Calu3 (cell line): ENCODE measurements around the gene PROM2. TPM values are rescaled to one million over a fixed set of nuclear protein-coding genes. Genes with fewer than 3 reads are reported as not detected.

Experiments used
- BruUV-seq: library from RNA; stranded (reverse); fragments of 400-500 nt; replicated peaks from 2 replicates; lab custom pipeline; 2021; lab: Mats Ljungman, UMichigan
- CTCF ChIA-PET: fragments of 300-600 bp; sonication (Branson Sonifier 250); formaldehyde crosslinking; loops from one replicate; lab custom pipeline; 2022; ENCODE audit warnings: antibody characterized with exemption; lab: Charles Lee
- DNase-seq: peaks from one replicate; pipeline ENCODE4 v3.0.0; 2022
- H3K27ac Mint-ChIP-seq: one replicate; pipeline ENCODE4 v1.8.0; 2022; ENCODE audit warnings: mixed read lengths; ENCODE audit not compliant: unreplicated experiment
- H3K27me3 Mint-ChIP-seq: one replicate; pipeline ENCODE4 v1.8.0; 2022; ENCODE audit warnings: mixed read lengths; ENCODE audit not compliant: unreplicated experiment
- H3K36me3 Mint-ChIP-seq: one replicate; pipeline ENCODE4 v1.8.0; 2022; ENCODE audit warnings: mild to moderate bottlenecking, moderate library complexity, mixed read lengths; ENCODE audit not compliant: insufficient read depth, unreplicated experiment
- H3K4me1 Mint-ChIP-seq: one replicate; pipeline ENCODE4 v1.8.0; 2022; ENCODE audit warnings: mild to moderate bottlenecking, low read depth, mixed read lengths; ENCODE audit not compliant: unreplicated experiment
- H3K4me3 Mint-ChIP-seq: one replicate; pipeline ENCODE4 v1.8.0; 2022; ENCODE audit warnings: mild to moderate bottlenecking, low read depth, moderate library complexity, mixed read lengths; ENCODE audit not compliant: unreplicated experiment
- H3K9me3 Mint-ChIP-seq: one replicate; pipeline ENCODE4 v1.8.0; 2022; ENCODE audit warnings: low read depth, mixed read lengths; ENCODE audit not compliant: unreplicated experiment
- CTCF ChIP-seq: fragments of 200-600 bp; IDR thresholded peaks from one replicate; pipeline ENCODE4 v1.8.0; 2022; ENCODE audit warnings: antibody characterized with exemption; ENCODE audit not compliant: unreplicated experiment
- intact Hi-C: fragments of 100-400 bp; cut with micrococcal nuclease; formaldehyde crosslinking; loops from one replicate; pipeline ENCODE4 v1.10.0; 2022; ENCODE audit not compliant: unreplicated experiment
- total RNA-seq: library from RNA; stranded (reverse); gene quantifications from 2 replicates; pipeline ENCODE4 v1.2.3, GENCODE V29; 2022

The PROM2 gene
- total RNA-seq, 1 experiment from 2014 or later = 24.7 TPM

- intact Hi-C loops = no loop called here
- BruUV-seq = no TSS peak
- Mint-ChIP-seq H3K4me3 (no peak overlapping the region), H3K4me1 (no peaks in the 10 kb centered on the region), H3K36me3 (no peaks in the 10 kb centered on the region), H3K27me3 (peaks cover 6% of the 10 kb centered on the region), H3K9me3 (peaks cover 7% of the 10 kb centered on the region), H3K27ac (no peak overlapping the region)
- no peak for DNase-seq
- CTCF ChIA-PET = no interaction called here
- TF ChIP-seq CTCF = no peak
These were observed 17.0 kb downstream of the PROM2 start for GRCh38 chr2:95291222-95291621.

DNA sequence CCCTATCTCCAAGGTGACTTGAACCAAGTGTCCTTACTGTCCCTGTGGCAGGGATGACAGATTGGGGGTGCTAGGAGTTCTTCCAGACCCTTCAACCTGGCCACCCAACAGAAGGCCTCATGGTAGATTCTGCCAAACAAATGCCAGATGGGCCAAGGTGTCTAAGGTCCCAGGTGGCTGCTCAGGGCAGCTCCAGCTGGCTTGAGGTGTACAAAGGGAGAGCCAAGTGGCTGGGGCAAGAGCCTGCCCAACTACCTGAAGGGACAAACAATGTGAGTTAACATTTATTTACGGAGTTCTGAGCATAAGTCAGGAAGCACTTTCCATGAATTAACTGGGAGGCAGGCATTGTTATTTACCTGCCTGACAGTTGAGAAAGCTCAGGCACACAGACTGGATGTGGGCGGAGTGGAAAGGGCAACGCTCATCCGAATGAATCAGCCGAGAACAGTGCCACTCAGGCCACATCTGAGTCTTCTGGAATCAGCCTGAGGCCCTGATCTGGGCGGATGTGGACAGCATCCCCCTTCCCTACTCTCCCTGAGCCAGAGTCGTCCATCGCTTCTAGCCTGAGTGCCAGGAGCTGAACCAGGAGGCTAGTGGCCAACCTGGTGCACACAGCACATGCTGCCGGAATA, 18.5 kb downstream of the PROM2 start:
- intact Hi-C loops = no loop called here
- TF ChIP-seq CTCF = no peak
- Mint-ChIP-seq H3K4me3 (no peak overlapping the region), H3K27me3 (peaks cover 21% of the 10 kb centered on the region), H3K4me1 (no peaks in the 10 kb centered on the region), H3K27ac (no peak overlapping the region), H3K9me3 (peaks cover 7% of the 10 kb centered on the region), H3K36me3 (no peaks in the 10 kb centered on the region)
- DNase-seq = no peak
- no TSS peak for BruUV-seq
- CTCF ChIA-PET = interaction anchor here (1.3 kb wide), 1 partner anchor 8 kb away, joined by 3 read pairs; no protein-coding TSS in a partner anchor

DNA sequence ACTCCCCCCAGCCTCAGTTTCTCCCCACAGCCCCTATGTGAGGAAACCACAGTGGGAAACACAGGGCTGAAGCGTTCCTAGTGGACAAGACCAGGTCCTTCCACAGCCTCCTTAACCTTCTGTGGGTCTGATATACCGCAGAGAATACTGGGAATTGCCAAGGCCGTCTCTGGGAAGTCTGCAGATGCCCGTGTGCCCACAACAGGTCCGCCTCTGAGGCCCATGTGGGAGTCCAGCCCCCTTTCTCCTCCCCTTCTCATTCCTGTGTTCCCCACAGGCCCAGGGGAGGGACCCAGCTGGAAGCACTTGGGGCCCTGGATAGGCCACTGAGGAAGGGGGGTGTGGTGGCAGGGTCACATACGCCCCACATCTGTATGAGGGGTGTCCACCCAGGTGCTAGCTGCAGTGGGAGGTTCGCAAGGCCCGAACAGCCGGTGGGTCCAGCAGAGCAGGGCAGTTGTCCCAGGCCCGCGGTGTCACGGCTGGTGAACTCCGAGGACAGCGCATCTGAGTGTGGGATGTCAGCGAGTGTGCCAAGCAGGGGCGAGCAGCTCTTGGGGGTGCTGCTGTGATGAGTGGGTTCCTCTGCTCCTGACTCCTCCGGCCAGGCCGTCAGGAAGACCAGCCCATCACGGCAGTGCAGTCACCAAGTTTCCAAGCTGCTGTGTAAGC, 20.5 kb downstream of the PROM2 start:
- Mint-ChIP-seq H3K9me3 (peaks cover 7% of the 10 kb centered on the region), H3K36me3 (no peaks in the 10 kb centered on the region), H3K4me1 (no peaks in the 10 kb centered on the region), H3K27ac (no peak overlapping the region), H3K4me3 (no peak overlapping the region), H3K27me3 (peaks cover 40% of the 10 kb centered on the region)
- TF ChIP-seq CTCF = no peak
- CTCF ChIA-PET = no interaction called here
- DNase-seq = no peak
- no TSS peak for BruUV-seq
- intact Hi-C loops = no loop called here

GRCh38 chr2:95295376-95295775, 21.1 kb downstream of the PROM2 start:
- H3K4me1 Mint-ChIP-seq = no peaks in the 10 kb centered on the region
- intact Hi-C loops = no loop called here
- TF ChIP-seq CTCF = no peak
- peaks cover 43% of the 10 kb centered on the region for H3K27me3 Mint-ChIP-seq
- CTCF ChIA-PET = interaction anchor here (0.6 kb wide), 1 partner anchor 879 kb away, joined by 3 read pairs; no protein-coding TSS in a partner anchor
- peaks cover 2% of the 10 kb centered on the region for H3K9me3 Mint-ChIP-seq
- H3K27ac Mint-ChIP-seq = no peak overlapping the region
- no peaks in the 10 kb centered on the region for H3K36me3 Mint-ChIP-seq
- BruUV-seq = no TSS peak
- no peak overlapping the region for H3K4me3 Mint-ChIP-seq
- DNase-seq = no peak
